RWPE1 (cell line): Measurements from ENCODE around the gene SACM1L.

Experiments used
- CTCF ChIA-PET: fragments of 350-600 bp; sonication (Branson Sonifier 250); formaldehyde crosslinking; extraction: SDS; loops from one replicate; lab custom pipeline; 2021; lab: Yijun Ruan, JAX
- POLR2A ChIA-PET: fragments of 400-600 bp; formaldehyde crosslinking; extraction: SDS; loops from one replicate; lab custom pipeline; 2020; ENCODE audit warnings: antibody characterized with exemption; ENCODE audit not compliant: low non-redundant PET; lab: Yijun Ruan, JAX
- DNase-seq: peaks from one replicate; pipeline ENCODE4 v3.0.0; 2012; ENCODE audit warnings: low spot score
- H3K27ac ChIP-seq: fragments of 450-650 bp; 2 replicates; pipeline ENCODE4 v1.5.1; 2017
- TF ChIP-seq, protein P1 (sequence below): fragments of 450-650 bp; conservative IDR thresholded peaks from 2 replicates; pipeline ENCODE4 v1.5.1; 2017; ENCODE audit warnings: low read depth, mild to moderate bottlenecking

The SACM1L gene

GRCh38 chr3:45775571-45776300 is 86.5 kb downstream of the SACM1L start:
- H3K27ac ChIP-seq: no peak overlapping the region
- ChIA-PET POLR2A (no interaction called here), CTCF (no interaction called here)
- no peak for DNase-seq
- TF ChIP-seq, protein P1, sequence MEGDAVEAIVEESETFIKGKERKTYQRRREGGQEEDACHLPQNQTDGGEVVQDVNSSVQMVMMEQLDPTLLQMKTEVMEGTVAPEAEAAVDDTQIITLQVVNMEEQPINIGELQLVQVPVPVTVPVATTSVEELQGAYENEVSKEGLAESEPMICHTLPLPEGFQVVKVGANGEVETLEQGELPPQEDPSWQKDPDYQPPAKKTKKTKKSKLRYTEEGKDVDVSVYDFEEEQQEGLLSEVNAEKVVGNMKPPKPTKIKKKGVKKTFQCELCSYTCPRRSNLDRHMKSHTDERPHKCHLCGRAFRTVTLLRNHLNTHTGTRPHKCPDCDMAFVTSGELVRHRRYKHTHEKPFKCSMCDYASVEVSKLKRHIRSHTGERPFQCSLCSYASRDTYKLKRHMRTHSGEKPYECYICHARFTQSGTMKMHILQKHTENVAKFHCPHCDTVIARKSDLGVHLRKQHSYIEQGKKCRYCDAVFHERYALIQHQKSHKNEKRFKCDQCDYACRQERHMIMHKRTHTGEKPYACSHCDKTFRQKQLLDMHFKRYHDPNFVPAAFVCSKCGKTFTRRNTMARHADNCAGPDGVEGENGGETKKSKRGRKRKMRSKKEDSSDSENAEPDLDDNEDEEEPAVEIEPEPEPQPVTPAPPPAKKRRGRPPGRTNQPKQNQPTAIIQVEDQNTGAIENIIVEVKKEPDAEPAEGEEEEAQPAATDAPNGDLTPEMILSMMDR: no peak

DNA sequence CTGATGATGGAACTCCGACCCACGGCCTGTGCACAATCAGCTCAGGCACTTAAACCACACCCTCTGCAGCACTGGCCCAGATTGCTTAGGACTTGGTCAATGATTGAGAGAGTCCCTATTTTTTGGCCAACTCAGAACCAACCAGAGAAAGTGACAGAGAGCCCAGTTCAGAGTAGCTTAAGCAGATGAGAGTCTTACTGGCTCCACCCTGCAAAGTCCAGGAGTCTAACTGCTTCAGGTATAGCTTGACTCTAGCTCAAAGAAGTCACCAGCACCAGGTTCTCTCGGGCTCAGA is 87.1 kb downstream of the SACM1L start:
- POLR2A ChIA-PET: no interaction called here
- no peak overlapping the region for H3K27ac ChIP-seq
- CTCF ChIA-PET: no interaction called here
- TF ChIP-seq, protein P1: no peak
- no peak for DNase-seq

- H3K27ac ChIP-seq: no peak overlapping the region
- TF ChIP-seq, protein P1: no peak
- ChIA-PET POLR2A (no interaction called here), CTCF (no interaction called here)
- no peak for DNase-seq
Observed at GRCh38 chr3:45776611-45777010, 87.4 kb downstream of the SACM1L start.

DNA sequence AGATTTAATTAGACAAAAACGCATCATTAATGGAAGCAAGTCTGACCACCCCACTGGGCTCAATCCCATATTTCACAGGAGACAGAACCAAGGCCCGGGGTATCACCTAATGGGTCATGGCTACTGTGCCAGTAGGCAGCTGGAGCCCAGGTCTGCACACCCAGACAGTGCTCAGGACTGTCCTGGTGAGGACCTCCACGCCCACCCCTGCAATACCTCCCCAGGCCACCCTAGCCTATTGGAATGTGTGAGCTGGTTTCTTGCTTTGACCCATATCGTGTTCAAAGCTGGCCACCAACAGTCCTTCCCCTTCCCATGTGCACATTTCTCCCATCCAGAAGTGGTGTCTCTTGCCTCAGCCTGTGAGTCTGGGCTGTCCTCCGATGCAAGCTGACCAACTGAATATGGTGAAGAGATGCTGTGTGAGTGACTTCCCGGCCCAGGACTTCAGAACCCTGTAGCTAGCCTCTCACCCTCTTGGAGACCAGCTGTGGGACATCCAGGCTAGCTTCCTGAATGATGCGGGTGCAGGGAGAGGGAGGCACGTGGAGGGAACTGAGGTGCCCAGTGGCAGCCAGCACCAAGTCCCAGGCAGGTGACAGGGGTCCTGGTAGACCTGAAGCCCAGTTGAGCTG is 88.0 kb downstream of the SACM1L start:
- ChIA-PET CTCF (no interaction called here), POLR2A (no interaction called here)
- H3K27ac ChIP-seq: no peak overlapping the region
- DNase-seq: no peak
- TF ChIP-seq, protein P1: no peak

DNA sequence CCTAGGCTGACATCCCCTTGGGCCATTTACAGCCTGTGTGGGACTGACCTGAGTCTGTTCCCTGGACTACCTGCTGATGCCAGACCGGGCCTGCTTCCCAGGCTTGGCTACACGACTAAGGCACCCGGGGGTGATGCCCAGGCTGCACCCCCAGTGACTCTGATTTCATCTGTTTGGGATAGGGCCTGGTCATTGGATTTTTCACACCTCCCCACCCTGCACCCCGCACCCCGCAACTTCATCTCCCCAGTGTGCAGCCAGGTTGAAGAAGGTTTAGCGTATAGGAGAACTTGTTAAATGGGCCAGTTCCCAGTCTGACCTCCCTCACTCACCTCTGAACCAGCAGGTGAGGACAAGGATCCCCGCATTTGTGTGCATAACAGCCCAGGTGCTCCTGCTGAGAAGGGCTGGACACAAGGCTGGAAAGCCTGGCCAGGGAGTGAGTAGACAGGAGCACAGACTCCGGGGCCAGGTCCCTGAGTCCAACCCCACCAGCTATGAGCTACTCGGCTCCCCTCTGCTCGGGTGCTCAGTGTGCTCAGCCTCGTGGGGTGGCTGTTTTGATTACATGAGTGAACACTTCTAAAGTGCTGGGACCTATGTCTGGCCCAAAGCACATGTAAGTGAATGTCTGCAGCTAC is 88.7 kb downstream of the SACM1L start:
- CTCF ChIA-PET: no interaction called here
- DNase-seq: no peak
- no peak overlapping the region for H3K27ac ChIP-seq
- POLR2A ChIA-PET: no interaction called here
- TF ChIP-seq, protein P1: no peak

DNA sequence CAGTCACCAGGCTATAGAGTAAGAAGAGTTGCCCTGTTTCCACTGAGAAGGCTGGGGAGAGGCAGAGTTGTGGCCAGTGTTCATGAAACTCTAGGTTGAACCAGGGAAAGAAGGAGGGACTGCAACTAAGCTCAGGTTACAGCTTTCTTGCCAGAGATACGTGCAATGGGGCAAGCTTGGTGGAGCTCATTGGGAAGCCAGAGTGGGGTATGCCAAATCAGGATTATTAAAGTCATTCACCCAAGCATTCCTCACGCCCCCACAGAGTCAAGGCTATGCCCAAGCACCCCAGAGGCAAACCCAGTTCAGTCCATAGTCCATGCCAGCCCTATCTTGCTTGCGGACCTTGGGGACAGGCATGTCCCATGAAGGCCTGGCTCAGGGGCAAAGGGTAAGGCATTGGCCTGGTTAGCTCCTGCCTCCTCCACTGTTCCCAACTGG is 89.6 kb downstream of the SACM1L start:
- ChIA-PET POLR2A (no interaction called here), CTCF (interaction anchor here (0.6 kb wide), 1 partner anchor 17 kb away, joined by 3 read pairs; no protein-coding TSS in a partner anchor)
- no peak for DNase-seq

More for the DNA sequence above, 89.6 kb downstream of the SACM1L start:
- TF ChIP-seq, protein P1: no peak
- H3K27ac ChIP-seq: no peak overlapping the region
